Liver (tissue), 9 donors: ENCODE measurements around the gene MARCHF11. TPM values are rescaled to one million over a fixed set of nuclear protein-coding genes. Genes with fewer than 3 reads are reported as not detected.

Source experiments
- DNase-seq: peaks from one replicate; pipeline ENCODE4 v3.0.0-alpha.2; 2017; ENCODE audit warnings: low spot score
- H3K27ac ChIP-seq, 2 donors: one replicate each; pipeline ENCODE4 v1.7.0; 2013; ENCODE audit warnings: inconsistent platforms in 2 of 2, low read length in 2 of 2, control low read depth in 1 of 2, low read depth in 1 of 2, mild to moderate bottlenecking in 1 of 2
- H3K27me3 ChIP-seq, 4 donors: one replicate each; pipeline versions ENCODE4 v1.6.1 to v1.7.0; 2013; ENCODE audit warnings: low read length in 3 of 4, inconsistent platforms in 1 of 4, mild to moderate bottlenecking in 1 of 4, moderate library complexity in 1 of 4; ENCODE audit not compliant: control insufficient read depth in 4 of 4, insufficient read depth in 4 of 4
- H3K36me3 ChIP-seq, 4 donors: one replicate each; pipeline versions ENCODE4 v1.6.1 to v1.7.0; 2013; ENCODE audit warnings: low read length in 3 of 4, mild to moderate bottlenecking in 3 of 4, low read depth in 1 of 4, moderate library complexity in 1 of 4; ENCODE audit not compliant: control insufficient read depth in 4 of 4, insufficient read depth in 3 of 4
- H3K4me1 ChIP-seq, 4 donors: one replicate each; pipeline versions ENCODE4 v1.6.1 to v1.7.0; 2013; ENCODE audit warnings: low read length in 3 of 4, mild to moderate bottlenecking in 3 of 4, moderate library complexity in 1 of 4; ENCODE audit not compliant: control insufficient read depth in 4 of 4, insufficient read depth in 4 of 4
- H3K4me3 ChIP-seq, 3 donors: one replicate each; pipeline versions ENCODE4 v1.6.1 to v1.7.0; 2013; ENCODE audit warnings: low read length in 3 of 3, control low read depth in 1 of 3, low read depth in 1 of 3, mild to moderate bottlenecking in 1 of 3
- H3K9ac ChIP-seq, 2 donors: one replicate each; pipeline ENCODE4 v1.7.0; 2013; ENCODE audit warnings: low read length in 2 of 2, mild to moderate bottlenecking in 2 of 2, moderate library complexity in 2 of 2, control low read depth in 1 of 2, low read depth in 1 of 2
- H3K9me3 ChIP-seq, 4 donors: one replicate each; pipeline versions ENCODE4 v1.6.1 to v1.7.0; 2013; ENCODE audit warnings: low read length in 3 of 4; ENCODE audit not compliant: control insufficient read depth in 4 of 4
- ATF3 ChIP-seq: IDR thresholded peaks from 2 replicates; pipeline ENCODE4 v1.6.1; 2016; ENCODE audit warnings: antibody characterized with exemption
- CTCF ChIP-seq: fragments of 150-350 bp; IDR thresholded peaks from 2 replicates; pipeline ENCODE4 v1.5.1; 2017; ENCODE audit warnings: improper control_type of control experiment, low read depth, low read length; ENCODE audit not compliant: missing input control
- EGR1 ChIP-seq, 2 donors: IDR thresholded peaks; 2 replicates each; pipeline ENCODE4 v1.6.1; 2016 to 2018; ENCODE audit warnings: antibody characterized with exemption in 2 of 2, low read depth in 2 of 2
- FOXA1 ChIP-seq: IDR thresholded peaks from 2 replicates; pipeline ENCODE4 v1.6.1; 2016; ENCODE audit warnings: antibody characterized with exemption
- FOXA2 ChIP-seq: IDR thresholded peaks from 2 replicates; pipeline ENCODE4 v1.6.1; 2016; ENCODE audit warnings: antibody characterized with exemption
- GABPA ChIP-seq, 2 donors: IDR thresholded peaks in 1 of 2; conservative IDR thresholded peaks in 1 of 2; 2 replicates each; pipeline ENCODE4 v1.6.1; 2016; ENCODE audit warnings: antibody characterized with exemption in 2 of 2, mild to moderate bottlenecking in 1 of 2, moderate library complexity in 1 of 2
- HNF4A ChIP-seq, 2 donors: conservative IDR thresholded peaks; 2 replicates each; pipeline ENCODE4 v1.6.1; 2016; ENCODE audit warnings: antibody characterized with exemption in 2 of 2, mild to moderate bottlenecking in 2 of 2
- HNF4G ChIP-seq: IDR thresholded peaks from 2 replicates; pipeline ENCODE4 v1.6.1; 2016; ENCODE audit warnings: antibody characterized with exemption
- JUND ChIP-seq, 2 donors: IDR thresholded peaks; 2 replicates each; pipeline ENCODE4 v1.6.1; 2016; ENCODE audit warnings: antibody characterized with exemption in 2 of 2
- MAX ChIP-seq: IDR thresholded peaks from 2 replicates; pipeline ENCODE4 v1.6.1; 2016; ENCODE audit warnings: antibody characterized with exemption
- NR2F2 ChIP-seq: IDR thresholded peaks from 2 replicates; pipeline ENCODE4 v1.6.1; 2016; ENCODE audit warnings: antibody characterized with exemption
- RAD21 ChIP-seq, 2 donors: IDR thresholded peaks; 2 replicates each; pipeline ENCODE4 v1.6.1; 2016; ENCODE audit warnings: antibody characterized with exemption in 2 of 2, mild to moderate bottlenecking in 2 of 2
- REST ChIP-seq: IDR thresholded peaks from 2 replicates; pipeline ENCODE4 v1.6.1; 2016; ENCODE audit warnings: antibody characterized with exemption, mild to moderate bottlenecking
- RXRA ChIP-seq, 2 donors: IDR thresholded peaks; 2 replicates each; pipeline ENCODE4 v1.6.1; 2017 to 2018; ENCODE audit warnings: antibody characterized with exemption in 2 of 2, mild to moderate bottlenecking in 1 of 2
- SP1 ChIP-seq: IDR thresholded peaks from 2 replicates; pipeline ENCODE4 v1.6.1; 2018; ENCODE audit warnings: antibody characterized with exemption, mild to moderate bottlenecking
- TAF1 ChIP-seq: conservative IDR thresholded peaks from 2 replicates; pipeline ENCODE4 v1.6.1; 2016; ENCODE audit warnings: antibody characterized with exemption, mild to moderate bottlenecking
- YY1 ChIP-seq: IDR thresholded peaks from 2 replicates; pipeline ENCODE4 v1.6.1; 2016; ENCODE audit warnings: antibody characterized with exemption, mild to moderate bottlenecking
- ZBTB33 ChIP-seq: IDR thresholded peaks from 2 replicates; pipeline ENCODE4 v1.6.1; 2016; ENCODE audit warnings: antibody characterized with exemption
- WGBS: extraction: QIAGEN DNeasy Blood & Tissue Kit; methylation state at CpG from one replicate; pipeline ENCODE4 v1.1.7; 2013; 5-methylcytosine and 5-hydroxymethylcytosine counted together
- polyA plus RNA-seq, 2 donors: library from polyadenylated mRNA; stranded (reverse) in 1 of 2; unstranded in 1 of 2; fragments of 200-250 nt in 1 of 2; fragments of >200 nt in 1 of 2; fragmentation: Nextera tagmentation in 1 of 2; extraction: Ambion mirVana in 1 of 2; gene quantifications; one replicate each; pipeline versions ENCODE4 v1.2.1 to v1.2.3, GENCODE V29; 2013 to 2015
- total RNA-seq, 2 donors: library from RNA; depleted of rRNA; stranded (reverse); fragments of >200 nt; gene quantifications; one replicate each; pipeline ENCODE4 v1.2.3, GENCODE V29; 2014
- donor health status: healthy.
- donor health status: healthy.
- donor health status: healthy.
- donor health status: healthy.
- donor health status: healthy.

Gene MARCHF11
- total and polyA plus RNA-seq, 4 donors, result 0.05 TPM; not detected in 3

- H3K4me3 ChIP-seq, result no peak overlapping the region
- WGBS, result 74% methylated on average over 7 of the region's 7 CpGs
- TF ChIP-seq HNF4G (no peak), RAD21 (IDR thresholded peaks at IDR 0.05) (no peak), NR2F2 (no peak), TAF1 (no peak), HNF4A (conservative IDR thresholded peaks at IDR 0.05) (no peak), ATF3 (no peak), FOXA2 (no peak), EGR1 (IDR thresholded peaks at IDR 0.05; ENCODE audit: low read depth in 2 of 2) (no peak), SP1 (no peak), REST (no peak), FOXA1 (no peak), GABPA (IDR thresholded peaks at IDR 0.05 in 1 of 2, conservative IDR thresholded peaks at IDR 0.05 in 1 of 2) (no peak), CTCF (no peak), ZBTB33 (no peak), JUND (IDR thresholded peaks at IDR 0.05) (no peak), YY1 (no peak), RXRA (IDR thresholded peaks at IDR 0.05) (no peak), MAX (no peak)
- H3K36me3 ChIP-seq, result no peaks in the 10 kb centered on the region
- DNase-seq, result no peak
- H3K27ac ChIP-seq, result no peak overlapping the region
- no peaks in the 10 kb centered on the region for H3K4me1 ChIP-seq
- no peak overlapping the region for H3K9ac ChIP-seq
- H3K9me3 ChIP-seq, result no peaks in the 10 kb centered on the region
- peaks cover 0 to 4% (median 0%) of the 10 kb centered on the region in 4 donors for H3K27me3 ChIP-seq
These were observed 112.2 kb downstream of the MARCHF11 start for GRCh38 chr5:16067415-16067814.
